SK-N-SH (cell line): Measurements from ENCODE around the gene CD300LG. TPM values are rescaled to one million over a fixed set of nuclear protein-coding genes. Genes with fewer than 3 reads are reported as not detected.

Experiments
- CTCF ChIA-PET: fragments of 300-600, 350-600 bp; formaldehyde crosslinking; extraction: SDS; loops from one replicate; lab custom pipeline; 2021; lab: Yijun Ruan, JAX
- POLR2A ChIA-PET: fragments of 350-600 bp; sonication (Branson Sonifier 250); formaldehyde crosslinking; extraction: SDS; loops from one replicate; lab custom pipeline; 2020; ENCODE audit warnings: antibody characterized with exemption, inconsistent platforms; lab: Yijun Ruan, JAX
- DNase-seq: peaks from one replicate; pipeline ENCODE4 v3.0.0; 2012
- H2AFZ ChIP-seq: fragments of 200-600 bp; sonication (generic); 2 replicates; pipeline ENCODE4 v1.8.1; 2016; ENCODE audit warnings: antibody characterized with exemption, mild to moderate bottlenecking, low read depth
- H3F3A ChIP-seq: fragments of 200-600 bp; sonication (generic); replicated peaks from 2 replicates; pipeline ENCODE3; 2016; ENCODE audit warnings: antibody characterized with exemption, mild to moderate bottlenecking; ENCODE audit not compliant: insufficient read depth
- H3K27ac ChIP-seq, 2 experiments: fragments of 200-500 bp in 1 of 2; fragments of 200-600 bp in 1 of 2; sonication (Bioruptor generic) in 1 of 2; sonication (generic), shearing (Covaris generic) in 1 of 2; 2 replicates each; pipeline versions ENCODE4 v1.5.1 to v1.6.1; 2014 to 2016; ENCODE audit warnings: low read depth in 2 of 2, inconsistent platforms in 1 of 2, low read length in 1 of 2, mild to moderate bottlenecking in 1 of 2, mixed read lengths in 1 of 2
- H3K27me3 ChIP-seq: fragments of 200-600 bp; sonication (generic), shearing (Covaris generic); 2 replicates; pipeline ENCODE4 v1.6.1; 2016; ENCODE audit warnings: mixed run types; ENCODE audit not compliant: insufficient read depth
- H3K36me3 ChIP-seq, 2 experiments: fragments of 200-500 bp in 1 of 2; fragments of 200-600 bp in 1 of 2; sonication (Bioruptor generic) in 1 of 2; sonication (generic) in 1 of 2; replicated peaks in 1 of 2; 2 replicates each; pipeline versions ENCODE3 to v1.5.1; 2014 to 2016; ENCODE audit warnings: low read length in 1 of 2, mild to moderate bottlenecking in 1 of 2; ENCODE audit not compliant: insufficient read depth in 2 of 2, control insufficient read depth in 1 of 2
- H3K4me1 ChIP-seq, 2 experiments: fragments of 200-500 bp in 1 of 2; fragments of 200-600 bp in 1 of 2; sonication (Bioruptor generic) in 1 of 2; sonication (generic), shearing (Covaris generic) in 1 of 2; 2 replicates each; pipeline versions ENCODE4 v1.5.1 to v1.6.1; 2014 to 2016; ENCODE audit warnings: low read depth in 1 of 2, low read length in 1 of 2, mixed run types in 1 of 2; ENCODE audit not compliant: insufficient read depth in 2 of 2, control insufficient read depth in 1 of 2
- H3K4me2 ChIP-seq: fragments of 200-600 bp; sonication (generic), shearing (Covaris generic); 2 replicates; pipeline ENCODE4 v1.6.1; 2017; ENCODE audit warnings: mixed run types
- H3K4me3 ChIP-seq, 2 experiments: fragments of 200-500 bp in 1 of 2; fragments of 200-600 bp in 1 of 2; sonication (Bioruptor generic) in 1 of 2; sonication (generic), shearing (Covaris generic) in 1 of 2; 2 replicates each; pipeline versions ENCODE4 v1.5.1 to v1.8.1; 2014 to 2016; ENCODE audit warnings: low read depth in 2 of 2, inconsistent platforms in 1 of 2, low read length in 1 of 2, mild to moderate bottlenecking in 1 of 2, mixed read lengths in 1 of 2, moderate library complexity in 1 of 2
- H3K79me2 ChIP-seq: fragments of 200-600 bp; sonication (generic); 2 replicates; pipeline ENCODE4 v1.8.1; 2017; ENCODE audit warnings: mild to moderate bottlenecking; ENCODE audit not compliant: insufficient read depth
- H3K9ac ChIP-seq: fragments of 200-600 bp; sonication (generic); 2 replicates; pipeline ENCODE4 v1.6.1; 2017; ENCODE audit warnings: mixed run types
- H3K9me2 ChIP-seq: fragments of 200-600 bp; sonication (generic); 2 replicates; pipeline ENCODE4 v1.6.1; 2017; ENCODE audit warnings: mixed run types
- H3K9me3 ChIP-seq: fragments of 200-600 bp; sonication (generic); 2 replicates; pipeline ENCODE4 v1.6.1; 2017; ENCODE audit warnings: mixed run types, mild to moderate bottlenecking, moderate library complexity
- H4K20me1 ChIP-seq: fragments of 200-600 bp; sonication (generic); 2 replicates; pipeline ENCODE4 v1.6.1; 2017; ENCODE audit warnings: mild to moderate bottlenecking, mixed run types; ENCODE audit not compliant: insufficient read depth
- CHD2 ChIP-seq: fragments of 150-350 bp; IDR thresholded peaks from 2 replicates; pipeline ENCODE4 v1.6.1; 2018; ENCODE audit warnings: low read length; ENCODE audit not compliant: partially characterized antibody
- ELF1 ChIP-seq: IDR thresholded peaks from 2 replicates; pipeline ENCODE4 v1.4.0; 2012
- EP300 ChIP-seq, 2 experiments: IDR thresholded peaks; 2 replicates each; pipeline versions ENCODE4 v1.4.0 to v1.6.1; 2012; ENCODE audit warnings: borderline replicate concordance in 1 of 2, low read depth in 1 of 2, low read length in 1 of 2
- EZH2phosphoT487 ChIP-seq: fragments of 200-600 bp; sonication (generic); IDR thresholded peaks from 2 replicates; pipeline ENCODE4 v1.6.1; 2017; ENCODE audit warnings: low read depth, mixed run types, mild to moderate bottlenecking, antibody characterized with exemption, moderate library complexity, borderline replicate concordance
- GABPA ChIP-seq: IDR thresholded peaks from 2 replicates; pipeline ENCODE4 v1.4.0; 2012; ENCODE audit warnings: low read depth, mild to moderate bottlenecking
- JUND ChIP-seq: IDR thresholded peaks from 2 replicates; pipeline ENCODE4 v1.4.0; 2012
- MEF2A ChIP-seq: IDR thresholded peaks from 2 replicates; pipeline ENCODE4 v1.4.0; 2012; ENCODE audit warnings: low read depth, borderline replicate concordance
- MXI1 ChIP-seq: IDR thresholded peaks from 2 replicates; pipeline ENCODE4 v1.6.1; 2012; ENCODE audit warnings: mild to moderate bottlenecking, low read depth, low read length, improper control_type of control experiment
- NFIC ChIP-seq: IDR thresholded peaks from 2 replicates; pipeline ENCODE4 v1.4.0; 2012; ENCODE audit warnings: borderline replicate concordance
- NRF1 ChIP-seq: IDR thresholded peaks from 2 replicates; pipeline ENCODE4 v1.6.1; 2012; ENCODE audit warnings: low read depth, mild to moderate bottlenecking, low read length
- RFX5 ChIP-seq: IDR thresholded peaks from 2 replicates; pipeline ENCODE4 v1.6.1; 2012; ENCODE audit warnings: mild to moderate bottlenecking, improper control_type of control experiment, low read length
- SIN3A ChIP-seq: IDR thresholded peaks from 2 replicates; pipeline ENCODE4 v1.6.1; 2012; ENCODE audit warnings: low read depth, mild to moderate bottlenecking, low read length, moderate library complexity, borderline replicate concordance
- TAF1 ChIP-seq: IDR thresholded peaks from 2 replicates; pipeline ENCODE4 v1.6.1; 2012; ENCODE audit warnings: low read depth, mild to moderate bottlenecking, low read length, moderate library complexity, borderline replicate concordance
- WGBS: methylation state at CpG from one replicate; pipeline ENCODE4 v1.1.6; 2017; ENCODE audit warnings: low lambda C conversion rate; 5-methylcytosine and 5-hydroxymethylcytosine counted together
- polyA plus RNA-seq, 3 experiments: library from polyadenylated mRNA; depleted of rRNA; stranded (reverse); fragments of >200 nt; gene quantifications; 2 replicates each; pipeline ENCODE4 v1.2.3, GENCODE V29; 2012
- TF ChIP-seq, protein P1 (sequence below): fragments of 200-600 bp; sonication (generic); IDR thresholded peaks from 2 replicates; pipeline ENCODE4 v1.6.1; 2017; ENCODE audit warnings: antibody characterized with exemption, mild to moderate bottlenecking, moderate library complexity
- TF ChIP-seq, protein P2 (sequence below): IDR thresholded peaks from 2 replicates; pipeline ENCODE4 v1.4.0; 2012; ENCODE audit warnings: low read depth, borderline replicate concordance

The CD300LG gene
- polyA plus RNA-seq, 1 of the 3 experiments (the other 2 are of a cell fraction), result not detected

DNA sequence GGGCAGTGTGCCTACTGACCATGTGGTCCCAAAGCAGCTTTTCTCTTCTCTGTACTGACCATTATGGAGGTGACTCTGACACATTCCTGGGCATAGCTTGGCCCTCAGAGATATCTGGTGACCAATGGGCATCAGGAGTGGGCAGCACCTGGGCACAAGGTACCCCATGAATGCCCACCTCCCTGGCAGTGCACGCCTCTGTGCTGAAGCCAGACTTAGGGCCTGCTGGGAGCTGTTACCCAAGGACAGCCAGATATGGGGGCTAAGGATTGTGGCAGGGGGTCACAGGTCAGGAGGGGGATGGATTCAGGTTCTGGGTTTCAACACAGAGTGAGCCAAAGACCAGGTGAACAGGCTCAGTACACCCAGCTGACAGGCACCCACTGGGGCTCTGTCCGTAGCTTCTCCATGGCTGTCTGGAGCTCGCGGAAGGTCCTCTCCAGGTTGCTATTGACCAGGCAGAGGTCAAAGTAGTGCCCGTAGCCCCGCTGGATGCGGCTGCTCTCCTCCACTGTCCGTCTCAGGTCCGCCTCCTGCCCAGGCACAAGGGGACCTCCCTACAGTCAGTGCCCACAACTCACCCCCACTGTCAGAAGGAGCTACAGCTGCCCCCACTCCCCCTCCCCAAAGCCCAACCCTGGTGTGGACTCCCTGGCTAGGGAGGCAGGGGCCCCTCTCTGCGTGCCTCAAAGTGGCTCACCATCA lies 30.6 kb downstream of the CD300LG start:
- no peak for DNase-seq
- no peaks in the 10 kb centered on the region for H3F3A ChIP-seq
- no peaks in the 10 kb centered on the region for H3K9me2 ChIP-seq
- no peaks in the 10 kb centered on the region for H3K27me3 ChIP-seq
- H3K36me3 ChIP-seq, result no peaks in the 10 kb centered on the region
- no peak overlapping the region for H3K27ac ChIP-seq
- no peaks in the 10 kb centered on the region for H3K9me3 ChIP-seq
- TF ChIP-seq TAF1 (no peak), JUND (no peak), CHD2 (no peak), GABPA (no peak), EZH2phosphoT487 (no peak), NFIC (no peak), MXI1 (no peak), SIN3A (no peak), ELF1 (no peak), NRF1 (no peak), MEF2A (no peak), RFX5 (no peak), EP300 (IDR thresholded peaks at IDR 0.05; ENCODE audit: borderline replicate concordance in 1 of 2, low read depth in 1 of 2, low read length in 1 of 2) (no peak)
- TF ChIP-seq, protein P1, sequence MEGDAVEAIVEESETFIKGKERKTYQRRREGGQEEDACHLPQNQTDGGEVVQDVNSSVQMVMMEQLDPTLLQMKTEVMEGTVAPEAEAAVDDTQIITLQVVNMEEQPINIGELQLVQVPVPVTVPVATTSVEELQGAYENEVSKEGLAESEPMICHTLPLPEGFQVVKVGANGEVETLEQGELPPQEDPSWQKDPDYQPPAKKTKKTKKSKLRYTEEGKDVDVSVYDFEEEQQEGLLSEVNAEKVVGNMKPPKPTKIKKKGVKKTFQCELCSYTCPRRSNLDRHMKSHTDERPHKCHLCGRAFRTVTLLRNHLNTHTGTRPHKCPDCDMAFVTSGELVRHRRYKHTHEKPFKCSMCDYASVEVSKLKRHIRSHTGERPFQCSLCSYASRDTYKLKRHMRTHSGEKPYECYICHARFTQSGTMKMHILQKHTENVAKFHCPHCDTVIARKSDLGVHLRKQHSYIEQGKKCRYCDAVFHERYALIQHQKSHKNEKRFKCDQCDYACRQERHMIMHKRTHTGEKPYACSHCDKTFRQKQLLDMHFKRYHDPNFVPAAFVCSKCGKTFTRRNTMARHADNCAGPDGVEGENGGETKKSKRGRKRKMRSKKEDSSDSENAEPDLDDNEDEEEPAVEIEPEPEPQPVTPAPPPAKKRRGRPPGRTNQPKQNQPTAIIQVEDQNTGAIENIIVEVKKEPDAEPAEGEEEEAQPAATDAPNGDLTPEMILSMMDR, result no peak
- TF ChIP-seq, protein P2, sequence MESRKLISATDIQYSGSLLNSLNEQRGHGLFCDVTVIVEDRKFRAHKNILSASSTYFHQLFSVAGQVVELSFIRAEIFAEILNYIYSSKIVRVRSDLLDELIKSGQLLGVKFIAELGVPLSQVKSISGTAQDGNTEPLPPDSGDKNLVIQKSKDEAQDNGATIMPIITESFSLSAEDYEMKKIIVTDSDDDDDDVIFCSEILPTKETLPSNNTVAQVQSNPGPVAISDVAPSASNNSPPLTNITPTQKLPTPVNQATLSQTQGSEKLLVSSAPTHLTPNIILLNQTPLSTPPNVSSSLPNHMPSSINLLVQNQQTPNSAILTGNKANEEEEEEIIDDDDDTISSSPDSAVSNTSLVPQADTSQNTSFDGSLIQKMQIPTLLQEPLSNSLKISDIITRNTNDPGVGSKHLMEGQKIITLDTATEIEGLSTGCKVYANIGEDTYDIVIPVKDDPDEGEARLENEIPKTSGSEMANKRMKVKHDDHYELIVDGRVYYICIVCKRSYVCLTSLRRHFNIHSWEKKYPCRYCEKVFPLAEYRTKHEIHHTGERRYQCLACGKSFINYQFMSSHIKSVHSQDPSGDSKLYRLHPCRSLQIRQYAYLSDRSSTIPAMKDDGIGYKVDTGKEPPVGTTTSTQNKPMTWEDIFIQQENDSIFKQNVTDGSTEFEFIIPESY, result no peak
- TF ChIP-seq, all 33 proteins: peak for 0
- CTCF ChIA-PET, result interaction anchor here (0.6 to 10.0 kb wide), 33 partner anchors 12 to 425 kb away, joined by 3 to 344 read pairs (median 5); partner anchors contain the start of genes CD300LG, MPP2 and PPY
- POLR2A ChIA-PET, result no interaction called here
- peaks cover 0 to 2% of the 10 kb centered on the region in 2 experiments; a peak in 1 of 4 replicates for H3K4me1 ChIP-seq
- no peak overlapping the region for H3K4me3 ChIP-seq
- no peak overlapping the region for H3K4me2 ChIP-seq
- H3K9ac ChIP-seq, result no peak overlapping the region
- 86% methylated on average over 8 of the region's 10 CpGs for WGBS
- H3K79me2 ChIP-seq, result no peaks in the 10 kb centered on the region
- no peaks in the 10 kb centered on the region for H4K20me1 ChIP-seq
- H2AFZ ChIP-seq, result no peak overlapping the region
